ENCODE measurements around the gene GPN1. TPM values are rescaled to one million over a fixed set of nuclear protein-coding genes. Genes with fewer than 3 reads are reported as not detected.
"Not testable (repeated sequence)": the region's sequence is repeated elsewhere in the genome, so short reads cannot be mapped to it uniquely, and the experiment has no call there.

Gene GPN1
- total RNA-seq, 1 experiment from 2014 or later: 48.5 TPM

DNA sequence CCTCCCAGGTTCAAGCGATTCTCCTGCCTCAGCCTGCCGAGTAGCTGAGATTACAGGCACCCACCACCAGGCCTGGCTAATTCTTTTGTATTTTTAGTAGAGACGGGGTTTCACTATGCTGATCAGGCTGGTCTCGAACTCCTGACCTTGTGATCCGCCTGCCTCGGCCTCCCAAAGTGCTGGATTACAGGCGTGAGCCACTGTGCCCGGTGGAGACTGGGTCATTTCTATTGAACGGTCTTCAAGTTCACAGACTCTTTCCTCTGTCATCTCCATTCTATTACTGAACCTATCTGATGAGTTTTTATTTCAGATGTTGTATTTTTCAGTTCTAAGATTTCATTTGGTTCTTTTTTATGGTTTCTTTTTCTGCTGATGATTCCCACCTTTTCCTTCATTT is 33.4 kb upstream of the GPN1 start:
- H3K14ac ChIP-seq (ENCODE audit: insufficient read depth, low read length); H2BK5ac ChIP-seq (ENCODE audit: insufficient read length, low read length); H3K18ac ChIP-seq (ENCODE audit: insufficient read length, low read depth, low read length); H2BK15ac ChIP-seq (ENCODE audit: low read depth, low read length); H3K79me1 ChIP-seq (ENCODE audit: insufficient read depth, low read depth, low read length, poor library complexity, severe bottlenecking); H2AFZ ChIP-seq (ENCODE audit: low read length); H3K27ac Mint-ChIP-seq; H4K5ac ChIP-seq (ENCODE audit: insufficient read length, low read depth, low read length); H3K27ac ChIP-seq (ENCODE audit: insufficient read length, low read depth, low read length); H3K23ac ChIP-seq (ENCODE audit: insufficient read length, low read depth, low read length); H3K4me2 ChIP-seq (ENCODE audit: insufficient read depth, insufficient read length, low read length); H4K20me1 ChIP-seq (ENCODE audit: control insufficient read depth, insufficient read depth, insufficient read length); H3K56ac ChIP-seq (ENCODE audit: insufficient read length, low read depth, low read length); H2BK20ac ChIP-seq (ENCODE audit: low read depth, low read length, poor library complexity, severe bottlenecking); H4K8ac ChIP-seq (replicated peaks; ENCODE audit: insufficient read length, low read depth, low read length); H2BK120ac ChIP-seq (ENCODE audit: low read depth, low read length, poor library complexity, severe bottlenecking); H3K4me1 ChIP-seq (ENCODE audit: insufficient read depth, low read length); DNase-seq; H4K91ac ChIP-seq (ENCODE audit: insufficient read length, low read depth, low read length); H3T11ph ChIP-seq (ENCODE audit: low read length); H2BK12ac ChIP-seq (ENCODE audit: insufficient read length, low read depth, low read length); H3K4me1 Mint-ChIP-seq; H3K9me3 ChIP-seq (ENCODE audit: control insufficient read depth, low read depth, low read length); H3K27me3 ChIP-seq (ENCODE audit: insufficient read depth, low read length); H3K4me3 Mint-ChIP-seq; H3K9ac ChIP-seq (ENCODE audit: extremely low read depth, insufficient read length, low read length); H2AK5ac ChIP-seq (ENCODE audit: insufficient read length, low read length); H3K4ac ChIP-seq (ENCODE audit: low read depth, low read length); H3K27me3 Mint-ChIP-seq (ENCODE audit: low read depth); H3K23me2 ChIP-seq (ENCODE audit: insufficient read length, low read depth, low read length, poor library complexity, severe bottlenecking): not testable (repeated sequence)
- Mint-ChIP-seq H3K36me3 (ENCODE audit: insufficient read depth in 1 of 3, low read depth in 3 of 3) (peaks cover 38 to 65% (median 50%) of the 10 kb centered on the region in 3 experiments), H3K9me3 (peaks cover 43 to 46% of the 10 kb centered on the region in 2 experiments)
- peaks cover 24% of the 10 kb centered on the region; the same call in 1 of the 2 replicates for H3K79me2 ChIP-seq (ENCODE audit: insufficient read depth, low read length)
- WGBS (ENCODE audit: extremely low coverage, insufficient read length, low lambda C conversion rate): no CpG with 5 or more reads among the region's 9 CpGs
